ENCODE results near the gene SMC4.

Gene SMC4

GRCh38 chr3:160394009-160394392 lies 5.4 kb upstream of the SMC4 start:
- no peak for DNase-seq (ENCODE audit: low read depth in 2 of 2)

- DNase-seq (ENCODE audit: low read depth in 2 of 2): no peak
Observed at GRCh38 chr3:160395297-160395696, 4.2 kb upstream of the SMC4 start.

- no peak for DNase-seq (ENCODE audit: low read depth in 2 of 2)
Observed at GRCh38 chr3:160398820-160399124, 678 bp upstream of the SMC4 start.

GRCh38 chr3:160400030-160400701 lies 716 bp downstream of the SMC4 start:
- DNase-seq (ENCODE audit: low read depth in 2 of 2): peak in 1 of 2 donors; percentile 14

GRCh38 chr3:160400702-160401150 lies 1.3 kb downstream of the SMC4 start:
- DNase-seq (ENCODE audit: low read depth in 2 of 2): no peak

GRCh38 chr3:160401291-160402095 lies 2.0 kb downstream of the SMC4 start:
- DNase-seq (ENCODE audit: low read depth in 2 of 2): no peak

- no peak for DNase-seq (ENCODE audit: low read depth in 2 of 2)
Observed at GRCh38 chr3:160402221-160403027, 3.0 kb downstream of the SMC4 start.

- DNase-seq (ENCODE audit: low read depth in 2 of 2): no peak
Observed at GRCh38 chr3:160403028-160403545, 3.6 kb downstream of the SMC4 start.

GRCh38 chr3:160403796-160404470 lies 4.5 kb downstream of the SMC4 start:
- DNase-seq (ENCODE audit: low read depth in 2 of 2): no peak

- DNase-seq (ENCODE audit: low read depth in 2 of 2): no peak
Observed at GRCh38 chr3:160409812-160410610, 10.6 kb downstream of the SMC4 start.

GRCh38 chr3:160412477-160412876 lies 13.0 kb downstream of the SMC4 start:
- DNase-seq (ENCODE audit: low read depth in 2 of 2): no peak

GRCh38 chr3:160413613-160414248 lies 14.3 kb downstream of the SMC4 start:
- peak; percentile 24 to 40 for DNase-seq (ENCODE audit: low read depth in 2 of 2)

- DNase-seq (ENCODE audit: low read depth in 2 of 2): no peak
Observed at GRCh38 chr3:160417311-160417710, 17.9 kb downstream of the SMC4 start.

GRCh38 chr3:160427832-160428424 lies 28.5 kb downstream of the SMC4 start:
- no peak for DNase-seq (ENCODE audit: low read depth in 2 of 2)

GRCh38 chr3:160434071-160434470 lies 34.6 kb downstream of the SMC4 start:
- DNase-seq (ENCODE audit: low read depth in 2 of 2): no peak

- DNase-seq (ENCODE audit: low read depth in 2 of 2): no peak
Observed at GRCh38 chr3:160435095-160435494, 35.6 kb downstream of the SMC4 start.

GRCh38 chr3:160435747-160436146 lies 36.3 kb downstream of the SMC4 start:
- no peak for DNase-seq (ENCODE audit: low read depth in 2 of 2)

GRCh38 chr3:160437083-160437455 lies 37.6 kb downstream of the SMC4 start:
- no peak for DNase-seq (ENCODE audit: low read depth in 2 of 2)

- DNase-seq (ENCODE audit: low read depth in 2 of 2): no peak
Observed at GRCh38 chr3:160440687-160441086, 41.2 kb downstream of the SMC4 start.

GRCh38 chr3:160444411-160444810 lies 45.0 kb downstream of the SMC4 start:
- no peak for DNase-seq (ENCODE audit: low read depth in 2 of 2)
